Activated gamma-delta T cell treated with anti-CD3 and anti-CD28 coated beads, Interleukin-2, amount 50 U/mL, for 16 hours (primary cell): ENCODE results near the gene PIERCE2.
"Not testable (repeated sequence)": the region's sequence is repeated elsewhere in the genome, so short reads cannot be mapped to it uniquely, and the experiment has no call there.

Experiments used
- DNase-seq: peaks from one replicate; pipeline ENCODE4 v3.0.0-alpha.2; 2020; ENCODE audit warnings: low read depth

PIERCE2 gene

GRCh38 chr15:55408012-55408928 is at the start of gene PIERCE2, which contains the start of gene CCPG1:
TSS of gene PIERCE2 (plus strand) at chr15:55408495. CDS start at chr15:55408769, 274 bp downstream.
TSS of gene CCPG1 (minus strand) at chr15:55408359. CDS start at chr15:55389424, 18,935 bp downstream.
- peak; percentile 77 for DNase-seq

GRCh38 chr15:55360256-55360655 is 48.0 kb upstream of the PIERCE2 start:
- no peak for DNase-seq

- no peak for DNase-seq
Observed at GRCh38 chr15:55361048-55361447, 47.2 kb upstream of the PIERCE2 start.

GRCh38 chr15:55362641-55363040 is 45.7 kb upstream of the PIERCE2 start:
- no peak for DNase-seq

GRCh38 chr15:55366981-55367380 is 41.3 kb upstream of the PIERCE2 start:
- no peak for DNase-seq

GRCh38 chr15:55372701-55373440 is 35.4 kb upstream of the PIERCE2 start:
- DNase-seq = no peak

GRCh38 chr15:55379095-55379494 is 29.2 kb upstream of the PIERCE2 start:
- no peak for DNase-seq

GRCh38 chr15:55381595-55381994 is 26.7 kb upstream of the PIERCE2 start:
- no peak for DNase-seq

GRCh38 chr15:55383687-55384086 is 24.6 kb upstream of the PIERCE2 start:
- DNase-seq = no peak

- DNase-seq = no peak
Observed at GRCh38 chr15:55387027-55387426, 21.3 kb upstream of the PIERCE2 start.

- DNase-seq = no peak
Observed at GRCh38 chr15:55389264-55389607, 19.1 kb upstream of the PIERCE2 start.

- no peak for DNase-seq
Observed at GRCh38 chr15:55394694-55395093, 13.6 kb upstream of the PIERCE2 start.

- no peak for DNase-seq
Observed at GRCh38 chr15:55398243-55398642, 10.1 kb upstream of the PIERCE2 start.

GRCh38 chr15:55400050-55400449 is 8.2 kb upstream of the PIERCE2 start:
- not testable (repeated sequence) for DNase-seq

GRCh38 chr15:55401786-55402246 is 6.5 kb upstream of the PIERCE2 start:
- DNase-seq = no peak

- no peak for DNase-seq
Observed at GRCh38 chr15:55402707-55403106, 5.6 kb upstream of the PIERCE2 start.

GRCh38 chr15:55403531-55403930 is 4.8 kb upstream of the PIERCE2 start:
- DNase-seq = no peak

GRCh38 chr15:55407498-55408011 is 740 bp upstream of the PIERCE2 start:
- DNase-seq = no peak

GRCh38 chr15:55408976-55409375 is 681 bp downstream of the PIERCE2 start:
- DNase-seq = not testable (repeated sequence)

- DNase-seq = not testable (repeated sequence)
Observed at GRCh38 chr15:55417678-55418077, 9.4 kb downstream of the PIERCE2 start.

- no peak for DNase-seq
Observed at GRCh38 chr15:55420171-55420866, 12.0 kb downstream of the PIERCE2 start.

- DNase-seq = no peak
Observed at GRCh38 chr15:55422089-55422488, 13.8 kb downstream of the PIERCE2 start.
